ENCODE measurements around the gene SLC2A10.

DNA sequence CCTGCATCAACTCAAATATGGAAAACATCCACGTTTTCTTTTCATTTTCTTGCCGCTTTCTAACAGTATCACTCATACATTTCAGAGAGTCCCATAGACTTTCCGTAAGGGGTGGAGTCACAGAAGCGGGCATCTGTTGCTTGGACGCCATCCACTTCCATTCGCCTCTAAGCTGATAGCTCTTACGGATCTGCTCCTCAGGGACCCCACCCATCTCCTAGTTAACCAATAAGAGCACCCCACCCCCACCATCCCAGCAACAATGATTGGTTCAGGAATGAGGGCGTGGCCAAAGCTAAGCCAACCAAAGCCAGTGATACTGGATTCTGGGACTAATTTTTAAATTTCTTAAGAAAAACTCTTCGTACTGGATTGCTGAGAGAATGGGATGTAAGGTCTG, 42.4 kb downstream of the SLC2A10 start:
- TF ChIP-seq EZH2 (IDR thresholded peaks at IDR 0.05; ENCODE audit: borderline replicate concordance, low read length) = no peak
- TF ChIP-seq, protein P1, sequence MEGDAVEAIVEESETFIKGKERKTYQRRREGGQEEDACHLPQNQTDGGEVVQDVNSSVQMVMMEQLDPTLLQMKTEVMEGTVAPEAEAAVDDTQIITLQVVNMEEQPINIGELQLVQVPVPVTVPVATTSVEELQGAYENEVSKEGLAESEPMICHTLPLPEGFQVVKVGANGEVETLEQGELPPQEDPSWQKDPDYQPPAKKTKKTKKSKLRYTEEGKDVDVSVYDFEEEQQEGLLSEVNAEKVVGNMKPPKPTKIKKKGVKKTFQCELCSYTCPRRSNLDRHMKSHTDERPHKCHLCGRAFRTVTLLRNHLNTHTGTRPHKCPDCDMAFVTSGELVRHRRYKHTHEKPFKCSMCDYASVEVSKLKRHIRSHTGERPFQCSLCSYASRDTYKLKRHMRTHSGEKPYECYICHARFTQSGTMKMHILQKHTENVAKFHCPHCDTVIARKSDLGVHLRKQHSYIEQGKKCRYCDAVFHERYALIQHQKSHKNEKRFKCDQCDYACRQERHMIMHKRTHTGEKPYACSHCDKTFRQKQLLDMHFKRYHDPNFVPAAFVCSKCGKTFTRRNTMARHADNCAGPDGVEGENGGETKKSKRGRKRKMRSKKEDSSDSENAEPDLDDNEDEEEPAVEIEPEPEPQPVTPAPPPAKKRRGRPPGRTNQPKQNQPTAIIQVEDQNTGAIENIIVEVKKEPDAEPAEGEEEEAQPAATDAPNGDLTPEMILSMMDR (conservative IDR thresholded peaks at IDR 0.05 in 1 of 2, IDR thresholded peaks at IDR 0.05 in 1 of 2; ENCODE audit: extremely low read depth in 1 of 2, insufficient read depth in 1 of 2, low read depth in 1 of 2, low read length in 2 of 2) = no peak

Measured in mammary epithelial cell (primary cell).